NB4 (cell line): ENCODE results near the gene FGD3.

Experiments used
- CTCF ChIP-seq: IDR thresholded peaks from one replicate; pipeline ENCODE4 v1.5.1; 2012; ENCODE audit warnings: low read depth, low read length
- MAX ChIP-seq: IDR thresholded peaks from 2 replicates; pipeline ENCODE4 v1.6.1; 2011; ENCODE audit warnings: low read depth, low read length
- POLR2A ChIP-seq: IDR thresholded peaks from 2 replicates; pipeline ENCODE4 v1.6.1; 2011; ENCODE audit warnings: mild to moderate bottlenecking; ENCODE audit not compliant: insufficient read length; ENCODE audit errors: extremely low read depth

- TF ChIP-seq CTCF (no peak), MAX (no peak), POLR2A (no peak)
Measured at GRCh38 chr9:92948038-92948534, 763 bp downstream of the FGD3 start.
